Ishikawa (cell line): Measurements from ENCODE around the gene PER2.

ENCODE experiments used
- CEBPB ChIP-seq: IDR thresholded peaks from 2 replicates; pipeline ENCODE4 v1.6.1; 2012
- EGR1 ChIP-seq: IDR thresholded peaks from 2 replicates; pipeline ENCODE4 v1.6.1; 2012
- EP300 ChIP-seq: IDR thresholded peaks from 2 replicates; pipeline ENCODE4 v1.6.1; 2012; ENCODE audit warnings: borderline replicate concordance
- NFIC ChIP-seq: IDR thresholded peaks from 2 replicates; pipeline ENCODE4 v1.6.1; 2012
- RAD21 ChIP-seq: IDR thresholded peaks from 2 replicates; pipeline ENCODE4 v1.6.1; 2012; ENCODE audit warnings: low read depth
- TAF1 ChIP-seq: IDR thresholded peaks from 2 replicates; pipeline ENCODE4 v1.6.1; 2012; ENCODE audit warnings: low read depth, mild to moderate bottlenecking
- USF1 ChIP-seq: IDR thresholded peaks from 2 replicates; pipeline ENCODE4 v1.6.1; 2012
- TF ChIP-seq, protein P1 (sequence below): IDR thresholded peaks from 2 replicates; pipeline ENCODE4 v1.6.1; 2012; ENCODE audit warnings: low read depth, mild to moderate bottlenecking

DNA sequence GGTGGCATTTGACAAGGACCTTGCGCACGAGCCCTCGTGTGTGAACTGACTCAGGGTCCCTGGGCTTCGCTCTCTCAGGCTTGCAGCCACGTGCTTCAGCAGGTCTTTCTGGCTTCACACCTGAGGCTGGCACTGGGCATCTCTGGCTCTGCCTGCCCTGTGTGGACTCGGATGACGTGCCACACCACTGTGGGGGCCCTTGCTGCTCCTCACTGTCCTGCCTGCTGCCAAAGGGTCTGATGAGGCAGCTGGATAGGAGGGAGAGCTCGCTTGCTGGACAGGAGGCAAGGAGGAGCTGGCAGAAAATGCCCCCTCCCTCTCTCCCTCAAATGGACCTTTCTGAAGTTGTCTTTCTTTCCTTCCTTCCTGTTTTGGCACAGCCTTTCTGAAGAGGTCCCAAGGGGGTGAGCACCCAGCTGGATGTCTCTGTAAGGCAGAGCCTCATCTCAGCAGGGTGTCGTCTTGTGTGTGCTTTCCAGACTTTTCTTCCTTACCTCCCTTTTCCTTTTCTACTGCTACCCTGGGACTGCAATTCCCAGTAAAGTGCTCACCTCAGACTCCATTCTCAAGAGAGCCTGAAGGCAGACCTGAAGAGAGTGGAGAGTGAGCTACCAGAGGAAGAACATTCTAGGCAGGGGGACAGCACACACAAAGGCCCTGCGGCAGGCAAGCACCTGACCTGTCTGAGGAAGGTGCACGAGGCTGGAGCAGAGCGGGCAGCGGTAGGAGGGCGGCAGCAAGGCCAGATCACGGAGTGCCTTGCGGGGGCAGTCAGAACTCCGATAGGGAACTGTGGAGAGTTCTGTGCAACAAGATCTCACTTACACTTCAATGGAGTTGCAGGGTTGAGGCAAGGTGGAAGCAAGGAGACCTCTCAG, 5.3 kb downstream of the PER2 start:
- TF ChIP-seq CEBPB (no peak), TAF1 (no peak), RAD21 (no peak), USF1 (no peak), EGR1 (no peak), NFIC (no peak), EP300 (no peak)
- TF ChIP-seq, protein P1, sequence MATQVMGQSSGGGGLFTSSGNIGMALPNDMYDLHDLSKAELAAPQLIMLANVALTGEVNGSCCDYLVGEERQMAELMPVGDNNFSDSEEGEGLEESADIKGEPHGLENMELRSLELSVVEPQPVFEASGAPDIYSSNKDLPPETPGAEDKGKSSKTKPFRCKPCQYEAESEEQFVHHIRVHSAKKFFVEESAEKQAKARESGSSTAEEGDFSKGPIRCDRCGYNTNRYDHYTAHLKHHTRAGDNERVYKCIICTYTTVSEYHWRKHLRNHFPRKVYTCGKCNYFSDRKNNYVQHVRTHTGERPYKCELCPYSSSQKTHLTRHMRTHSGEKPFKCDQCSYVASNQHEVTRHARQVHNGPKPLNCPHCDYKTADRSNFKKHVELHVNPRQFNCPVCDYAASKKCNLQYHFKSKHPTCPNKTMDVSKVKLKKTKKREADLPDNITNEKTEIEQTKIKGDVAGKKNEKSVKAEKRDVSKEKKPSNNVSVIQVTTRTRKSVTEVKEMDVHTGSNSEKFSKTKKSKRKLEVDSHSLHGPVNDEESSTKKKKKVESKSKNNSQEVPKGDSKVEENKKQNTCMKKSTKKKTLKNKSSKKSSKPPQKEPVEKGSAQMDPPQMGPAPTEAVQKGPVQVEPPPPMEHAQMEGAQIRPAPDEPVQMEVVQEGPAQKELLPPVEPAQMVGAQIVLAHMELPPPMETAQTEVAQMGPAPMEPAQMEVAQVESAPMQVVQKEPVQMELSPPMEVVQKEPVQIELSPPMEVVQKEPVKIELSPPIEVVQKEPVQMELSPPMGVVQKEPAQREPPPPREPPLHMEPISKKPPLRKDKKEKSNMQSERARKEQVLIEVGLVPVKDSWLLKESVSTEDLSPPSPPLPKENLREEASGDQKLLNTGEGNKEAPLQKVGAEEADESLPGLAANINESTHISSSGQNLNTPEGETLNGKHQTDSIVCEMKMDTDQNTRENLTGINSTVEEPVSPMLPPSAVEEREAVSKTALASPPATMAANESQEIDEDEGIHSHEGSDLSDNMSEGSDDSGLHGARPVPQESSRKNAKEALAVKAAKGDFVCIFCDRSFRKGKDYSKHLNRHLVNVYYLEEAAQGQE: no peak
